ENCODE data around the gene SPSB2.
A peak's percentile ranks its signal among the peaks of the same experiment; 100 is the strongest.

Gene SPSB2

GRCh38 chr12:6831450-6831995 lies 41.6 kb downstream of the SPSB2 start:
- no peak for DNase-seq (ENCODE audit: low read depth, low spot score)

GRCh38 chr12:6830999-6831398 lies 42.1 kb downstream of the SPSB2 start:
- no peak for DNase-seq (ENCODE audit: low read depth, low spot score)

- no peak for DNase-seq (ENCODE audit: low read depth, low spot score)
These were observed 42.7 kb downstream of the SPSB2 start for GRCh38 chr12:6830286-6830890.

- peak; percentile 61 for DNase-seq (ENCODE audit: low read depth, low spot score)
These were observed 43.4 kb downstream of the SPSB2 start for GRCh38 chr12:6829536-6830220.

- peak; percentile 63 for DNase-seq (ENCODE audit: low read depth, low spot score)
These were observed 44.1 kb downstream of the SPSB2 start for GRCh38 chr12:6828781-6829535.

- no peak for DNase-seq (ENCODE audit: low read depth, low spot score)
These were observed 44.9 kb downstream of the SPSB2 start, which contains the start of gene P3H3 for GRCh38 chr12:6827982-6828780. Gene P3H3, plus strand, starts transcription at chr12:6828407. Its CDS starts 34 bp downstream, at chr12:6828441.

DNA sequence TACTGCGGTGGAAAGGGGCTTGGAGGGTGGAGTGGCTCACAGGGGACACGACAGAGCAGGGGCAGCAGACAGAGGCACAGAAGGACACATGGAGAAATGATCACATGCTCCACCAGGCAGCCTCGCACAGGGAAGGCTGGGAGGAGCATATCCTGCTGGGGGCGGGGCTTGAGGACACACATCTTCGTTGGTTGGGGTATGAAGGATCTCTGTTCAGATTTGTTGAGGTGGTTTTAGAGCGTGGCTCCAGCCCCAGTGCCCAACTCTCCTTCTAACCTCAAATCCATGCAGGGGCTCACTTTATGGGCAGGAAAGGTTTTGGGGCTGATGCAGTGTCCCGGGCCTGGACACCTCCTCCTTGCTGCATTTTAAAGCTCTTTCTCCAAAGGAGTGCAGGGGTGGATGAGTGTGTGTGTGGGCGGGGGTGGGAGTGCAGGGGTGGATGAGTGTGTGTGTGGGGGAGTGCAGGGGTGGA lies 45.6 kb downstream of the SPSB2 start:
- peak; percentile 86 for DNase-seq (ENCODE audit: low read depth, low spot score)

- no peak for DNase-seq (ENCODE audit: low read depth, low spot score)
These were observed 46.2 kb downstream of the SPSB2 start for GRCh38 chr12:6826734-6827436.

DNA sequence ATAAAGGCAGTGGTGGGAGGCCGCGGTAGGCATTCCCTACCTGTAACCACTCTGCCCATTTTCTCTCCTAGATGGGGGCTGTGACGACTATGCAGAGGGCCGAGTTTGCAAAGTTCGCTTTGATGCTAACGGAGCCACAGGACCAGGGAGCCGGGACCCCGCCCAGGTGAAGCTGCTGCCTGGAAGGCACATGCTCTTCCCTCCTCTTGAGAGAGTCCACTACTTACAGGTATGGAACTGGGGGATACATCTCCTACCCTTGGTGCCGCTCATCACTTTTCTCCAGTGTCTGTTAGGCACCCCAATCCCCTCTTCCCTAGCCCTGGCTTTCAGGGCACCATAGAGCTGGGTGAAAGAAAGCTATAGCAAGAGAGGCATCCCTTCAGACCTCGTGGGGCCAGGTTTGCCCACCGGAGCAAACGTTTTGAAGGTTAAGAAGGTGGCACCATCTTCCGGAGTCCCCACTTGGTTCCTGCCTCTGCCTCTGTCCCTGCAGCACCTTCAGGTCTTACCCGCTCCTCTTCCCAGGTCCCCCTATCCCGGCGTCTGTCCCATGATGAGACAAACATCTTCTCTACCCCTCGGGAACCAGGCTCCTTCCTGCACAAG lies 46.9 kb downstream of the SPSB2 start:
- DNase-seq (ENCODE audit: low read depth, low spot score) = no peak

- peak; percentile 96 for DNase-seq (ENCODE audit: low read depth, low spot score)
These were observed 47.5 kb downstream of the SPSB2 start for GRCh38 chr12:6825398-6826124.

DNA sequence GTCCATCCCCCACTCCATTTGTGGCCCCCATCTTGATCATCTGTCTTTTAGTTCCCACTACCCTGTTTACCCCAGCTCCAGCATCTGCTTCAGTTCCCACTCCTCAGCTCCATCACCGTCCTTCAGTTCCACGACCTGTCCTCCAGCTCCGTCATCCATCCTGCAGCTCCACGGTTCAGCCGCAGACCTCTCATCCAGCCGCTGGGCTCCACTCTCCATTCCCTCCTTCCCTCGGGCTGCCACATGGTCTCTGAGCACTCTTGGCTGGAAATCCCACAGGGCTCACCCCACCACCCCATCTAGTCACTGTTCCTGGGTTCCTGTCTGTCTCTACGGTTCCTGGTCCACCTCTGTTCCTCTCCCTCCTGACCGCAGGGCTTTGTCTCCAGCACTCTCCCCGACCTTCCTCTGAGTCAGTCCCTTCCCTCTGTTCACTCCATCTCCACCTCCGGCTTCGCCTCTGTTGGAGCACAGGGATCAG lies 48.2 kb downstream of the SPSB2 start:
- peak; percentile 11 for DNase-seq (ENCODE audit: low read depth, low spot score)

GRCh38 chr12:6824085-6824775 lies 48.9 kb downstream of the SPSB2 start:
- peak; percentile 10 for DNase-seq (ENCODE audit: low read depth, low spot score)

GRCh38 chr12:6823182-6824084 lies 49.7 kb downstream of the SPSB2 start:
- DNase-seq (ENCODE audit: low read depth, low spot score) = peak; percentile 84

- DNase-seq (ENCODE audit: low read depth, low spot score) = no peak
These were observed 50.5 kb downstream of the SPSB2 start for GRCh38 chr12:6822426-6823135.

GRCh38 chr12:6821591-6822425 lies 51.3 kb downstream of the SPSB2 start, which contains the start of gene GPR162:
Gene GPR162, plus strand, starts transcription at chr12:6821821. Its CDS starts 2,078 bp downstream, at chr12:6823899.
- DNase-seq (ENCODE audit: low read depth, low spot score) = peak; percentile 71

Measured in ELF-1 (cell line).